Erythroblast (primary cell): ENCODE results near the gene LRP3.

ENCODE experiments used
- GATA1 ChIP-seq: IDR thresholded peaks from 2 replicates; pipeline ENCODE4 v1.6.1; 2011; ENCODE audit warnings: low read depth, mild to moderate bottlenecking, control low read depth, low read length, moderate library complexity
- POLR2A ChIP-seq: IDR thresholded peaks from 2 replicates; pipeline ENCODE4 v1.6.1; 2011; ENCODE audit warnings: mild to moderate bottlenecking, low read length

GRCh38 chr19:33208904-33209849 lies 15.0 kb downstream of the LRP3 start:
- TF ChIP-seq POLR2A (no peak), GATA1 (no peak)
